ENCODE results near the gene LOXL4.

LOXL4 gene

GRCh38 chr10:98263088-98263487, 4.9 kb downstream of the LOXL4 start:
- ATAC-seq (ENCODE audit: insufficient read depth, low read depth) (no peak), DNase-seq (no peak)
- no peak overlapping the region for H3K4me2 ChIP-seq (ENCODE audit: insufficient read depth, low read length)
- H3K4me3 ChIP-seq (ENCODE audit: low read depth in 1 of 2, low read length in 2 of 2): no peak overlapping the region
- no peak overlapping the region for H3K9ac ChIP-seq (ENCODE audit: low read depth, low read length)
- H4K20me1 ChIP-seq (ENCODE audit: insufficient read depth, low read length): peaks cover 16% of the 10 kb centered on the region
- H3K36me3 ChIP-seq (ENCODE audit: insufficient read depth, low read length): no peaks in the 10 kb centered on the region
- H3K27me3 ChIP-seq (ENCODE audit: insufficient read depth, low read length, poor library complexity): no peaks in the 10 kb centered on the region
- no peak overlapping the region for H3K27ac ChIP-seq (ENCODE audit: low read length)
- no peak for TF ChIP-seq CTCF (IDR thresholded peaks at IDR 0.05; ENCODE audit: borderline replicate concordance, extremely low read depth, low read length, poor library complexity, severe bottlenecking)
- TF ChIP-seq EZH2 (IDR thresholded peaks at IDR 0.05; ENCODE audit: borderline replicate concordance, low read depth, low read length, severe bottlenecking): no peak
- H3K79me2 ChIP-seq (ENCODE audit: insufficient read depth, low read length): no peaks in the 10 kb centered on the region
- no peaks in the 10 kb centered on the region for H3K4me1 ChIP-seq (ENCODE audit: insufficient read depth, low read length)
- H3K9me3 ChIP-seq (ENCODE audit: insufficient read depth, low read length, severe bottlenecking): no peaks in the 10 kb centered on the region
- H2AFZ ChIP-seq (ENCODE audit: low read depth, low read length): no peak overlapping the region

- Histone ChIP-seq H3K79me2 (ENCODE audit: insufficient read depth, low read length) (no peaks in the 10 kb centered on the region), H3K9me3 (ENCODE audit: insufficient read depth, low read length, severe bottlenecking) (no peaks in the 10 kb centered on the region), H3K4me3 (ENCODE audit: low read depth in 1 of 2, low read length in 2 of 2) (no peak overlapping the region), H3K4me1 (ENCODE audit: insufficient read depth, low read length) (no peaks in the 10 kb centered on the region), H2AFZ (ENCODE audit: low read depth, low read length) (no peak overlapping the region), H3K4me2 (ENCODE audit: insufficient read depth, low read length) (no peak overlapping the region), H3K36me3 (ENCODE audit: insufficient read depth, low read length) (no peaks in the 10 kb centered on the region), H3K27me3 (ENCODE audit: insufficient read depth, low read length, poor library complexity) (no peaks in the 10 kb centered on the region), H3K27ac (ENCODE audit: low read length) (no peak overlapping the region), H3K9ac (ENCODE audit: low read depth, low read length) (no peak overlapping the region), H4K20me1 (ENCODE audit: insufficient read depth, low read length) (peaks cover 12% of the 10 kb centered on the region)
- TF ChIP-seq EZH2 (IDR thresholded peaks at IDR 0.05; ENCODE audit: borderline replicate concordance, low read depth, low read length, severe bottlenecking) (no peak), CTCF (IDR thresholded peaks at IDR 0.05; ENCODE audit: borderline replicate concordance, extremely low read depth, low read length, poor library complexity, severe bottlenecking) (peak; percentile 57)
- DNase-seq (no peak), ATAC-seq (ENCODE audit: insufficient read depth, low read depth) (0 out of 3 replicates have a peak, but pooled peaks have one; percentile 42)
Measured at GRCh38 chr10:98262571-98262970, 5.4 kb downstream of the LOXL4 start.

- peaks cover 7% of the 10 kb centered on the region; the same call in 1 of the 2 replicates for H4K20me1 ChIP-seq (ENCODE audit: insufficient read depth, low read length)
- TF ChIP-seq EZH2 (IDR thresholded peaks at IDR 0.05; ENCODE audit: borderline replicate concordance, low read depth, low read length, severe bottlenecking) (no peak), CTCF (IDR thresholded peaks at IDR 0.05; ENCODE audit: borderline replicate concordance, extremely low read depth, low read length, poor library complexity, severe bottlenecking) (no peak)
- H2AFZ ChIP-seq (ENCODE audit: low read depth, low read length): no peak overlapping the region
- no peaks in the 10 kb centered on the region for H3K36me3 ChIP-seq (ENCODE audit: insufficient read depth, low read length)
- H3K27ac ChIP-seq (ENCODE audit: low read length): no peak overlapping the region
- H3K4me3 ChIP-seq (ENCODE audit: low read depth in 1 of 2, low read length in 2 of 2): no peak overlapping the region
- no peaks in the 10 kb centered on the region for H3K79me2 ChIP-seq (ENCODE audit: insufficient read depth, low read length)
- no peak overlapping the region for H3K4me2 ChIP-seq (ENCODE audit: insufficient read depth, low read length)
- H3K4me1 ChIP-seq (ENCODE audit: insufficient read depth, low read length): no peaks in the 10 kb centered on the region
- H3K27me3 ChIP-seq (ENCODE audit: insufficient read depth, low read length, poor library complexity): no peaks in the 10 kb centered on the region
- DNase-seq (no peak), ATAC-seq (ENCODE audit: insufficient read depth, low read depth) (no peak)
- H3K9ac ChIP-seq (ENCODE audit: low read depth, low read length): no peak overlapping the region
- no peaks in the 10 kb centered on the region for H3K9me3 ChIP-seq (ENCODE audit: insufficient read depth, low read length, severe bottlenecking)
Measured at GRCh38 chr10:98261436-98262277, 6.3 kb downstream of the LOXL4 start.

Data from DND-41 (cell line).